ENCODE measurements around the gene SPAG16.

SPAG16 gene

GRCh38 chr2:213284105-213285090 is at the start of gene SPAG16:
TSS of gene SPAG16 (plus strand) at chr2:213284464.
- in situ Hi-C loops (cut with HindIII; ENCODE audit: low sequenced_read_pairs) = no loop called here

DNA sequence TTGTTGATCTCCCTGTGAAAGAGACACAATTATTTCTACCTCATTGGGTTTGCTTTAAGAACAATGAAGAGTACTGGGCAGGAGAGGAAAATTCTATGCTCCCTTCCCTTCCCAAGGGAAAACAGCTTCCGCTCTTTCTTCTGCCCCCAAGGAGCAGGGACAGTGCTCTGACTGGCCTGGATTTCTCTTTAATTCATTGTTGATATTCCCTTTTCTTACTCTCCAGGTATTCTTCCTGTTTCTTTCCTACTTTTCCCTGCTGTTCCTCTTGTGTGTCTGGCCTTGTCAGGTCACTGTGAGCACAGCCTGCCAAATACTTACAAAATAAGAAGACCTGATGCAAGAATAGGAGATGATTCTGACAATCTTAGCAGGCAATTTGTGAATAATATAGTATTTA is 49.6 kb upstream of the SPAG16 start:
- in situ Hi-C loops (cut with HindIII; ENCODE audit: low sequenced_read_pairs) = loop anchor here (5.0 kb wide), 1 partner anchor 38 kb away; no protein-coding TSS in a partner anchor

- in situ Hi-C loops (cut with HindIII; ENCODE audit: low sequenced_read_pairs) = no loop called here
Observed at GRCh38 chr2:213235741-213236140, 48.5 kb upstream of the SPAG16 start.

DNA sequence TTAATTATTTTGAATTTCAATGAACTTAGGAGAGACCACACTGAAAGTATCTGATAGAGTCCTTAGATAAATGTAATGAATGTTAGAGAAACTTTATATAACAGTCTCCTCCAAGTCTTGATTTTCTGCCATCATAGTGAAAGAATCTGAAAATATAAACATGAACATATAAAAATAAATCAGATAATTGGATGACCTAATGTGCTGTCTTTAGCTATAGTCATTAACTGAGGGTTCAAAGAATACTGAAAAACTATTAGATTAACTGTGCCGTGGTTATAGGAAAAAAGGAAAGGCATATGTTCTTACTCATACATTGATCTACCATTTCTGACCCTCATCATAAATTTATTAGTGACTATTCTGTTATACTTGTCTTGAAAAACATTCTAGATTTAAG is 47.0 kb upstream of the SPAG16 start:
- in situ Hi-C loops (cut with HindIII; ENCODE audit: low sequenced_read_pairs) = no loop called here

- in situ Hi-C loops (cut with HindIII; ENCODE audit: low sequenced_read_pairs) = no loop called here
Observed at GRCh38 chr2:213237787-213238186, 46.5 kb upstream of the SPAG16 start.

- in situ Hi-C loops (cut with HindIII; ENCODE audit: low sequenced_read_pairs) = no loop called here
Observed at GRCh38 chr2:213238753-213239495, 45.3 kb upstream of the SPAG16 start.

- in situ Hi-C loops (cut with HindIII; ENCODE audit: low sequenced_read_pairs) = no loop called here
Observed at GRCh38 chr2:213241817-213242216, 42.4 kb upstream of the SPAG16 start.

DNA sequence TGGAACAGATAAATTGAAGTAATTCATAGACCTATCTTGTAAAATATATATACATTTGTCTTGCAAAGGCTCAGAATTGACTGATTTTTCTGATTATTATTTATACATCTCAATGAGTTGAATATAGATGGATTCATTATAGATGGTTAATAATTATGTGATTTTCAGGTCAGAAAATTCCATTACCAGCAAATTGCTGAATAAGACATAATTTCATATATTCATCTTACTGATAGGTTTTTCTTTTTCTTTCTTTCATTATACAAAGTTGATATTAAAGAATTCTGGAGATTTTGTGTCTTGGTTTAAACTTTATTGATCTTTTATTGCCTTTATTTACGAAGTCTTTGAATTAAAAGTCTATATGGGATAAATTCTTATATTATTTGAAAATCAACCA is 41.6 kb upstream of the SPAG16 start:
- in situ Hi-C loops (cut with HindIII; ENCODE audit: low sequenced_read_pairs) = no loop called here

GRCh38 chr2:213243189-213244044 is 40.8 kb upstream of the SPAG16 start:
- in situ Hi-C loops (cut with HindIII; ENCODE audit: low sequenced_read_pairs) = no loop called here

GRCh38 chr2:213246497-213247281 is 37.6 kb upstream of the SPAG16 start:
- in situ Hi-C loops (cut with HindIII; ENCODE audit: low sequenced_read_pairs) = no loop called here

GRCh38 chr2:213247566-213247965 is 36.7 kb upstream of the SPAG16 start:
- in situ Hi-C loops (cut with HindIII; ENCODE audit: low sequenced_read_pairs) = no loop called here

DNA sequence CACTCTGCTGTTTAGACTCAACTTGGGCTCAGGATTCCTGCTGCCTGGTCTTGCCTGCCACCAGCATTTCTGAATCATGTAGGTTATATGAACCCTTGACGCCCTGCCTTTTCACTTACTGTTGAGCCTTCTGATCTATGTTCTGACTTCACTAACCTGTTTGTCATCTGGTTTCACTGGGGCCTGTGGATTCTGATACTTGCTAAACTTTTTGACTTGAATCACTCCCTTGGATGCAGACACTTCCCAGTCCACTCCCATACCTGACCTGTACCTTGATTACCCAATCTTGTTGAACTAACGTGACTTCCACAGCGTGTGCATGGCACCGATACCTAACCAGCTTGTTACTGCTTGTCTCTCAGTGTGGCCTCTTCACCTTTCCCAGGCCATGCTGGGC is 35.6 kb upstream of the SPAG16 start:
- in situ Hi-C loops (cut with HindIII; ENCODE audit: low sequenced_read_pairs) = no loop called here

DNA sequence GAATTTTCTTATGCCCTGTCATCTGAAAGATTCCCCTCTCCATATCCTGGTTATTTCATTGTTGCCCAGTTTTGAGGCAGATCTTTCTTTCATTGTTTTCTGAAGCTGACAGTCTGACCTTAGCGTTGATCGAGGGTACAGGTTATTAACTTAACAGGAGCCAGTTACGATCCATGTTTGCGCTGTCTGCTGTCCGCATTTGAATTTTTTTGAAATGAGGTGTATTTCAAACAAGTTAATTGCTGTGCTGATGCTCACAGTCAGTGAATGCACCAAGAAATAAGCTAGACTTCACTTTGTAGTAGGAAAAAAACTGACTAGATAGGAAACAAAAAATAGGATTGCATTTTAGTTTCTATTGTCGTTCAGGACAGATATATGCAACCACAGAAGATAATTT is 34.8 kb upstream of the SPAG16 start:
- in situ Hi-C loops (cut with HindIII; ENCODE audit: low sequenced_read_pairs) = no loop called here

- in situ Hi-C loops (cut with HindIII; ENCODE audit: low sequenced_read_pairs) = no loop called here
Observed at GRCh38 chr2:213251618-213252017, 32.6 kb upstream of the SPAG16 start.

- in situ Hi-C loops (cut with HindIII; ENCODE audit: low sequenced_read_pairs) = no loop called here
Observed at GRCh38 chr2:213252206-213252605, 32.1 kb upstream of the SPAG16 start.

GRCh38 chr2:213253162-213253561 is 31.1 kb upstream of the SPAG16 start:
- in situ Hi-C loops (cut with HindIII; ENCODE audit: low sequenced_read_pairs) = no loop called here

DNA sequence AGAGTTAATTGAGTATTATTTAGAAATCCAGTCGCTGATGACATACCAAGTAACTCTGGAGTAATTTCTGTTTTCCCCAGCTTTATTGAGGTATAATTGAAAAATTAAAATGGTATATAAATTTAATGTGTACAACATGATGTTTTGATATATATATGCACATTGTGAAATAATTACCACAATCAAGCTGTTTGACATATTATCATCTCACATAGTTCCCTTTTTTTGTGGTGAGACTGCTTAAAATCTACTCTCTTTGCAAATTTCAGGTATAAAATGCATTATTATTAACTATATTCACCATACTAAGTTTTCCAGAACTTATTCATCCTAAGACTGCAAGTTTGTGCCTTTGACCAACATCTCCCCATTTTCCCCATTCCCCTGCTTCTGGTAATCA is 25.0 kb upstream of the SPAG16 start:
- in situ Hi-C loops (cut with HindIII; ENCODE audit: low sequenced_read_pairs) = no loop called here

DNA sequence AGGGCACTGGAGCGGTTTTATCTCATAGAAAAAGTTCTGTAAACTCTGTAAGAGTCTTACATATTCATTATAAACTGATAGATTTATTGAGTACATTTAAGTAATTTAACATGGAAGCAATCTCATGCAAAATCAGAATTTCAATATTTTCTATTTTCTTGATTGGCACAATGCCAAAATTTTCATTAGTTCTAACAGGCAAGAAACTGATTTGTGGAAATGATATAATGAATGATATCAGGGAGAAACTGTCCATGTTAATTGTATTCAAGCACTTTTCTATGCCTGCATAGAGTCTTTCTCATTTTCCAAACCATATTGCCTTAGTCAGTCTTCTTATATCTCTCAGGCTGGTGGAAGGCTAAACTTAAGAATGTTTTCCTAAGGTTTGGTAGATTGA is 23.0 kb upstream of the SPAG16 start:
- in situ Hi-C loops (cut with HindIII; ENCODE audit: low sequenced_read_pairs) = no loop called here

GRCh38 chr2:213261715-213262114 is 22.5 kb upstream of the SPAG16 start:
- in situ Hi-C loops (cut with HindIII; ENCODE audit: low sequenced_read_pairs) = no loop called here

- in situ Hi-C loops (cut with HindIII; ENCODE audit: low sequenced_read_pairs) = no loop called here
Observed at GRCh38 chr2:213265679-213266078, 18.6 kb upstream of the SPAG16 start.

Data from endothelial cell of hepatic sinusoid (primary cell).